Hindlimb muscle (tissue), 1 donor: ENCODE results near the gene PPP4R3A. TPM values are rescaled to one million over a fixed set of nuclear protein-coding genes. Genes with fewer than 3 reads are reported as not detected.
"Not testable (repeated sequence)": the region's sequence is repeated elsewhere in the genome, so short reads cannot be mapped to it uniquely, and the experiment has no call there.

ENCODE experiments used
- DNase-seq: peaks from one replicate; pipeline ENCODE4 v3.0.0-alpha.2; 2013
- polyA plus RNA-seq: library from polyadenylated mRNA; unstranded; fragments of 120-200 nt; gene quantifications from one replicate; pipeline ENCODE4 v1.2.1, GENCODE V29; 2013; ENCODE audit not compliant: insufficient read length

PPP4R3A gene
- polyA plus RNA-seq, 1 donor = 69.7 TPM

DNA sequence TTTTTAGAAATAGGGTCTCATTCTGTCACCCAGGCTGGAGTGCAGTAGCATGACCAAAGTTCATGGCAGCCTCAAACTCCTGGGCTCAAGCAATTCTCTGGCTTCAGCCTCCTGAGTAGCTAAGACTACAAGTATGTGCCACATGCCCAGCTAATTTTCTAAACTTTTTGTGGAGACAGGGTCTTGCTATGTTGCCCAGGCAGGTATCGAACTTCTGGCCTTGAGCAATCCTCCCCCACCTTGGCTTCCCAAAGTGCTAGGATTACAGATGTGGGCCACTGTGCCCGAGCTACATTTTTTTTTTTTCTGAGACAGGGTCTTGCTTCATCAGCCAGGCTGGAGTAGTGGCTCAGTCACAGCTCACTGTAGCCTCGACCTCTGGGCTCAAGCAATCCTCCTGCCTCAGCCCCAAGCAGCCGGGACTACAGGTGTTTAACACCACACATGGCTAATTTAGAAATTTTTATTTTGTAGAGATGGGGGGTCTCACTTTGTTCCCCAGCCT is 7.1 kb downstream of the PPP4R3A start:
- no peak for DNase-seq

DNA sequence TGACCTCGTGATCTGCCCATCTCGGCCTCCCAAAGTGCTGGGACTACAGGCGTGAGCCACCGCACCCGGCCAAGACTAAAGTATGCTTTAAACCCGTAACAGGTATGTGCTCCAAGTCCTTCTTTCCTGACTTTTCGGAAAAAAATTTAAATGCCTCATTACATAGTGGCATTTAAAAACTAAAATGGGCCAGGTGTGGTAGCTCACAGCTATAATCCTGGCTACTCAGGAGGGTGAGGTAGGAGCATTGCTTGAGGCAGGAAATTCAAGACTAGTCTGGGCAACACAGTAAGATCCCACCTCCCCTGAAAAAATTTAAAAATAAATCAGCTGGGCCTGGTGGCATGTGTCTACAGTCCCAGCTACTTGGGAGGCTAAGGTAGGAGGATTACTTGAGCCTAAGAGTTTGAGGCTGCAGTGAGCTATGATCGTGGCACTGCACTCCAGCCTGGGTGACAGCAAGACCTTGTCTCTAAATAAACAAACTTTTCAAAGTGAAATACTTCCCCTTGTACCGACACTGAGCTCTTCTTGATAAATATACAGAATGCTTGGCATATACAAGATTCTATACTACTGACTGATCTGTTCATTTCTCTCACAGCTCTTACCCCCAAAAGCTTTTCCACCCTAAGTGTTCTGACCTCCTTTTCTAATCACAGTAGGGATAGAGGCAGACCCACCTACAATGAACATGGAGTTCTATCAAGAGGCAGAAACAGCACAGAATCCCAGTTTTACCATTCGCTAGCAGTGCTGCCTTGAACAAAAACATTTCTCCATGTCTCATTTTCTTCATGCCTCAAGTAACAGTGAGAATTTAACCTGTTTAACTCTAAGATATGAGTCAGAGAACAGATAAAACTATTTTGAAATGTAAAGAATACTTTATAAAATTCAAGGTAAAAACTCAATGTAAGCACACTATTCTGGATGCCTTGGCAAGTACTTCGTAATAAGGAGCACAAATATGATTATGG is 7.9 kb downstream of the PPP4R3A start:
- no peak for DNase-seq

DNA sequence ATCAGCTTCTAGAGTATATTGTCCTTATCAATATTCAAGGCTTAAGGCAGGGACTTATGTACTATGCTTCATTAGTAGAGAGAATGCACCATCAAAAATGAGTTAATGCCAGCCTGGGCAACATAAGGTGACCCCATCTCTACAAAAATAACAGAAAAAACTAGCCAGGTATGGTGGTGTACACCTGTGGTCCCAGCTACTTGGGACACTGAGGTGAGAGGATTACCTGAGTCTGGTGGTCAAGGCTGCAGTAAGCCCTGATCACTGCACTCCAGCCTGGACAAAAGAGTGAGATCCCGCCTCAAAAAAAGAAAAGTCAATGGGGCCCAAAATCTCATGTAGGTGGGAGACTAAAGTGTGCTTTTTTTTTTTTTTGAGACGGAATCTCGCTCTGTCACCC is 8.8 kb downstream of the PPP4R3A start:
- DNase-seq = no peak

DNA sequence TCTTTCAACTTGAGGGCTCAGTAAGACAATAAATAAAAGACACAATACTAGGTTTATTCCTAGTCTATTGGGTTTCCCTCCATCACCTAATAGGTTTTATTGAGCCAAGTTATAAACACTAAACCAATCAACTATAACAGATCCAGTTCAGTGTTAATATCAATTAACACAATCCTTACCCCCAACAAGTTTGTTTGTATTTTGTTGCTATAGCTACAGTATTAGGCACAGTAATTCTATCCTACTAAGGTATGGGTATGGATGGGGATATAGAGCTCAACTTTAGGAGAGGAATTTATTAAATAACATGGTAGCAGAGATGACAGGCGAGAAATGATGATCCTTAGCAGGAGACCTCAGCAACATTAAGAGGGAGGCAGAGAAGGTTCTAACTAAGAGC is 13.3 kb downstream of the PPP4R3A start:
- DNase-seq = no peak

DNA sequence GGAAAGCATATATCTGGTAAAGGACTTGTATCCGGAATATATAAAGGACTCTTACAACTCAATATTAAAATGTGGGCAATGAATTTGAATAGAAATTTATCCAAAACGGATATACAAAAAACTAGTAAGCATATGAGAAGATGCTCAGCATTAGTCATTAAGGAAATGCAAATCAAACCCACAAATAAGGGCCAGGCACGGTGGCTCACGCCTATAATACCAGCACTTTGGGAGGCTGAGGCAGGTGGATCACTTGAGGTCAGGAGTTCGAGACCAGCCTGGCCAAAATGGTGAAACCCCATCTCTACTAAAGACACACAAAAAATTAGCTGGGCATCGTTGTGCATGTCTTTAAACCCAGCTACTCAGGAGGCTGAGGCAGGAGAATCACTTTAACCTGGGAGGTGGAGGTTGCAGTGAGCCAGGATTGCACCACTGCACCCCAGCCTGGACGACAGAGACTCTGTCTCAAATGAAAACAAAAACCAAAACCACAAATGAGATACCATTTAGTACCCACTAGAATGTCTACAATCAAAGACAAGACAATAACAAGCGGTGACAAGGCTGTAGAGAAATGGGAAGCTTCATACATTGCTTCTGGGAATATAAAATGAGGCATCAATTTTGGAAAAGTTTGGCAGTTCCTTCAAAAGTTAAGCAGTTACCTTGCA is 15.6 kb downstream of the PPP4R3A start:
- DNase-seq = not testable (repeated sequence)

DNA sequence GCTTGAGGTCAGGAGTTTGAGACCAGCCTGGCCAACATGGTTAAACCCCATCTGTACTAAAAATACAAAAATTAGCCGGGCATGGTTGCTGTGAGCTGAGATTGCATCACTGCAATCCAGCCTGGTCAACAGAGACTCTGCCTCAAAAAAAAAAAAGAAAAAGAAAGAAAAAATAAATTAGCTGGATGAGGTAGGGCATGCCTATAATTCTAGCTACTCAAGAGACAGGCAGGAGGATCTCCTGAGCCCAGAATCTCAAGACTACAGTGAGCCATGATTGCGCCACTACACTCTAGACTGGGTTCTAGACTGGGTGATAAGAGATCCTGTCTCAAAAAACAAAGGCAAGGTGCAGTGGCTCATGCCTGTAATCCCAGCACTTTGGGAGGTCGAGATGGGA is 16.9 kb downstream of the PPP4R3A start:
- no peak for DNase-seq

DNA sequence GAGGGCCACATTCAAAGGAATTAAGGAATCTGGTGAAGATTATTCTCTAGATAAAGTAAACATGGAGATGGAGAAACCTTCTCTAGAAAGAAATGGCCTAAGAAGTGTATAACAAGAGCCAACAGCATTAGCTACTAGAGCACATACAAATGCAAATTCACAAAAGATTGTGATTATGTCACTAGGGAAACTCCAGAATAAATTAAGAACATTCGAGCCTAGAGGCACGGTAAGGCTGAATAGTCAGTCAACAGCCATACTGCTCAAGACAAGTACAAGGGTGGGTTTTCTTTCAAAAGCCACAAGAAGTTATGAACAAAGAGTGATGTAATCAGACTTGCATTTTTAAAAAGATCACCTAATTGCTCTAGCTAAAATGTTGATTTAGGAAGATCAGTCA is 25.4 kb downstream of the PPP4R3A start:
- no peak for DNase-seq

DNA sequence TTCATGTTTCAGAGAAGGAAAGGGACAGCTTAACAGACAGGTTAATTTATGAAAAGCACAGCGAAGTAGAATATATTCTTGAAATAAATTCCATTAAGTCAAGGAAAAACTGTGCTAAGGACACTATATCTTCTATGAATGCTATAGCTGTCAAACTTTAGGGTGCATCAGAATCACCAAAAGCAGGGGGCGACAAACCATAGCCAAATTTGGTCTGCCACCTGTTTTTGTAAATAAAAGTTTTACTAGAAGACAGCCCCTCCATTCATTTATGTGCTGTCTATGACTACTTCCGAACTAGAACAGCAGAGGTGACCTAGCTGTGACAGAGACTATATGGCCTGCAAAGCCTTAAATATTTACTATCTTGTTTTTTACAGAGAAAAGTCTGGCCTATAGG is 25.9 kb downstream of the PPP4R3A start:
- no peak for DNase-seq

DNA sequence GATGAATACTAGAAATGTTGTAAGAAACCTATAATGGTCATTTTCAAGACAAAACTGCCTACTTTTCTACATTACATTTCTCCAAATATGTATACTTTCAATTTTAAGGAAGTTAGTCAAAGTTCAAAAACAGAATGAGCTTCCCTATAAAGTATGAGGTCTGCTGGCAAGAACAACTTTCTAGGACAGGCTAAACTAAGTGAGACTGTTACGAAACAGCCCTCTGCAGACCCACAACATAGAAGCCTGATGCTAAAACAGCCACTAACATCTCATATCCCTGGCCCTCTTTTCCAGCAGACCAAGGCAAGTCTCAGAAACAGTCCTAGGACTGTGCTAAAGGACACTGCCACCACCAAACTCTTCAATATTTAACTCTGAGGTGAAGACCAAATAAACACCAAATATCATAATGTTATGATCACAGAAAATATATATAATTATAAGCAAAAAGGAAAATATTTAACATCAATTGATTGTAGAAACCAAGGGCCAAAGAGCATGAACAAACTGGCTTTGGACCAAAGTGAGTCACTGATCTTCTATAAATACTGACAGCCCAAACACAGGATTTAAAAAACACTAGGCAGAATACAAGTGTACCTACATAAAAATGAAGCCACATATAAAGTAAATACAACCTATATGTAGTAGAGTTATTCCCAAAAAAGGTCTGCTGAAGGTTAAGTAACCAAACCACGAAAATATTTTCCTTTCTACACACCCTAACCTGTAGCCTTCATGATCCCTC is 27.7 kb downstream of the PPP4R3A start:
- no peak for DNase-seq

DNA sequence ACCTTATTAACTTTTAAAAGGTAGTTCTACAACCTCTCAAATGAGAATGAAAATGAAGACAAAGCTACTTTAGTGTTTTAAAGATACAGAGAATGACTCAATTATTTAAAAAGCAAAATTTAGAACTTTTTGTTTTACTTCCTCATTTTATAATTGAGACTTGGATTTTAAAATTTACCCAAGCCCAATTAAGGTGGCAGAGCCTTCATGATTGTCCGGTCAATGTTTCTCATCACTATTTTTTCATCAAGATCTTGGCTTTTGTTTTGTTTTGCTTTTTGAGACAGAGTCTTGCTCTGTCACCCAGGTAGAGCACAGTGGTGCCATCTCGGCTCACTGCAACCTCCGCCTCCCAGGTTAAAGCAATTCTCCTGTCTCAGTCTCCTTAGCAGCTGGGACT is 32.7 kb downstream of the PPP4R3A start:
- DNase-seq = no peak

DNA sequence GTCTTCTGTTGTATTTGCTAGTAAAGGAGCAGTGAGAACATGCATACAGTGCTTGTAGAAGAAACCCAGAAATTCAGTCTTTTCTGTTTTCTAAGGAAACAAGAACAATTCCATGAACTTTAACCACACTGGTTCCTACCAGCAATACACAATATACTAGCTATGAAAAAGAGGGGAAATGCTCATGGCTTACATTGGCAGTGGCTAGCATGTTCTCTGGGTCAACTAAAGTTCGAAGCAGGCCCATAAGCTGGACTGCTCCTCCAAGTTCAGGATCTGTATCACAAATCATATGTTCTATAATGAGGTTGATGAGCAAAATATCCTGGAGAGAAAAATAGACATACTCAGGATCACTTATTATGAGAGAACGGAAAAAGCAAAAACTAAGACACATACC is 37.1 kb downstream of the PPP4R3A start:
- DNase-seq = no peak

DNA sequence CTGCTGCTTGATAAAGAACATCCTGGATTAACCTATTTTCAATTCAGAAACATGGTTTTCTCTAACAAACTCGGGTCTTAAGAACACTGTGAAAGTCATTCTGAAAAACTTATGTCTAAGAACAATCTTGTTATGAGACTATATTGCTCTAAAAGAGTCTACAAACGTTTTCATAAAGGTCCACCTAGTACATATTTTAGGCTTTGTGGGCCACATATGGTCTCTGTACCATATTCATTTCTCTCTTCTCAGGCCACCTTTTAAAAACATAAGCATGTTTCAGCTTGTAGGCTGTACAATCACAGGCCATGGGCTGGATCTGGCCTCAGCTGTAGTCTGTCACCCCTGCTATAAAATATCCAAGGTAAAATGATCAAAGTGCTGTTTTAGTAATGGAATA is 39.9 kb downstream of the PPP4R3A start:
- no peak for DNase-seq

DNA sequence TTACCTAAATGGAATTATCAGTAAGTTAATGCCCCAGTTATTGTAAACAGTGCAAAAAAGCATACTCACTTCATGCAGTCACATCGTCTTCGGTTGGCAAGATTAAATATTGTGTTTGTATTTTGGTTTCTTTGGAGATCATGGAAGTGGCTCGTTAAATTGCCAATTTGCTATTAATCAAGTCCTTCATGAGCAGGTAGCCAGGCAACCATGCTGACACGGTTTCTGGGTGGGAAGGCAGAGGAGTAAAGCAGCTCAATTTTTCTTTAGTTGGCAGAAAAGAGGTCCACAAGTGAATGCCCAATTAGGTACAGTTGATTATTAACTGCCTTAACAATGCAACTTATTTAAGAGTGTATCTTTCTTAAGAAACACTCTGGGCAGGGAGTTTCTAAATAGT is 43.9 kb downstream of the PPP4R3A start:
- no peak for DNase-seq

DNA sequence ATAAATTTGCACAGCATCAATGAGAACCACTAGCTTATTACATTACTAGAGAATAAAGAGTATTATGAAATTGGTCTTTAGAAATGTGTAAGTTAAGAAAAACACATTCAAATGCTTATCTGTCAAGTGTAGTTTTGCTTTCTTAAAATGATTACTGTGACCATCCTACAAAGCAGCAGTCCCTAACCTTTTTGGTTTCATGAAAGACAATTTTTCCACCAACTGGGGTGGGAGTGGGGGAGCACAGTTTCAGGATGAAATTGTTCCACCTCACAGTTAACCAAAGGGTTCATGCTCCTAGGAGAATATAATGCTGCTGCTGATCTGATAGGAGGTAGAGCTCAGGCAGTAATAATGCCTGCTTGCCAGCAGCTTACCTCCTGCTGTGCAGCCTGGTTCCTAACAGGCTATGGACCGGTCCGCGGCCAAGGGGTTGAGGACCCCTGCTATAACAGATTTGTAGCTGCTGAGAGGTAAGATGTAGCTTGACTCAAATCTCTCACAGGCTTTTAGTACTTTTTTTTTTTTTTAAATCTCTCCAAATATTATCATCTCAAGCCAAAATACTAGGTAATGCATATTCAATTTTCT is 45.4 kb downstream of the PPP4R3A start:
- DNase-seq = no peak

DNA sequence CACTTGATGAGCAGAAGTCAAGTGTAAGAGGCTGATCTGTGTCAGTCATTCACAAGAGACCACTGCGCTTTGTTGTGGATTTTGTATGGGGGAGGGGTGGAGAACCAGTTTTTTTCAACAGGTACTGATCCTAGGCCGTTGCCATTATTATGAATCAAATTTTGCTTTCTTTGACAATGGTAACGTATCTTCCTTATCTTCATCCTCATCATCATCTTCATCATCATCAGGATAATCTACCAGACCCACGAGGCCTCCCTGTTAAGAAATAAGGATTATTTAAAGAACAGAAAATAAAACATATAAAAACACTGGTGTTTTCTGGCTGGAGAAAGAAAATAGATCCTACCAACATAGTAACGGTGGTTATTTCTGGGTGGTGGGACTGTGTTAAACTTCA is 51.5 kb downstream of the PPP4R3A start:
- no peak for DNase-seq

DNA sequence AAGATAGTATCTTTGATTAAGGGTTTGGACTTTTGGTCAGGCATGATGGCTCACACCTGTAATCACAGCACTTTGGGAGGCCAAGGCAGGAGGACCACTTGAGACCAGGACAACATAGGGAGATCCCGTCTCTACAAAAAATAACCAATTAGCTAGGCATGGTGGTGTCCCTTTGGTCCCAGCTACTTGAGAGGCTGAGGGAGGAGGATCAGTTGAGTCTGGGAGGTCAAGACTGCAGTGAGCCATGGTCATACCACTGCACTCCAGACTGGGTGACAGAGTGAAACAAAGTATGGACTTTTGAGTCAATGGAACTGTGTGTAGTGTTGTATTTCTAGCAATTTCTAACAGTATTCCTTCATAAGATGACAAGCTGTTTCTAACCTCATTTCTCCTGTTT is 53.8 kb downstream of the PPP4R3A start:
- DNase-seq = no peak

DNA sequence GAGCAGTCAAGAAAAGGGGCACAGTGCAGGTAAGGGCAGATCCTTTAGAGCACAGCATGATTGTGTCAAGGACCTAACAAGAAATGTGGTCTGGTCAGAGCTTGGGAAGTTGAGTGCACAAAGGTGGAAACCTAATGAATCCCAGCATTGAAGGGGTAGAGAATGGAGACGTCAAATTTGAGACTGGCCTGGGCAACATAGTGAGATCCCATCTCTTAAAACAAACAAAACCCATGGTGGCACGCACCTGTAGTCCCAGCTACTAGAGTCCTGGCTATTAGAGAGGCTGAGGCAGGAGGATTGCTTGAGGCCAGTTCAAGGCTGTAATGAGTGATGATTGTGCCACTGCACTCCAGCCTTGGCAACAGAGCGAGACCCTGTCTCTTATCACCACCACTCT is 55.5 kb downstream of the PPP4R3A start:
- DNase-seq = no peak

DNA sequence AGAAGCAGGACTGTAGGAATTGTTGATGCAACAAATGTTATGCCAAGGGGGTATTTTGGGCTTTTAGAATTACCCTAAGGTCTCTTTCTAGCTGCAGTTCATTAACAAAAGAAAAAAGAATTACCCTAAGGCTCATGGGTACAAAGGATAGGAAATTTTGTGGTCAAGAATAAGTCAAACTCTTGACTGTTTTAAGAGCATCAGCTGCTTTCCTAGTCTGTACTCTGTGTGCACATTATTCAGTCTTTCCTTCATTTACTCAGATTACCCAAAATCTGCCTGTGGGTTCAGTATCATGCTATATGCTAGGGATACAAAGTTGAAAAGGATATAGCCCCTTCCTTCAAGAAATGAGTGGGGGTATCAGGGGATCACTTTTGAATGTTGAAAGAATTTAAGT is 56.0 kb downstream of the PPP4R3A start:
- DNase-seq = no peak

DNA sequence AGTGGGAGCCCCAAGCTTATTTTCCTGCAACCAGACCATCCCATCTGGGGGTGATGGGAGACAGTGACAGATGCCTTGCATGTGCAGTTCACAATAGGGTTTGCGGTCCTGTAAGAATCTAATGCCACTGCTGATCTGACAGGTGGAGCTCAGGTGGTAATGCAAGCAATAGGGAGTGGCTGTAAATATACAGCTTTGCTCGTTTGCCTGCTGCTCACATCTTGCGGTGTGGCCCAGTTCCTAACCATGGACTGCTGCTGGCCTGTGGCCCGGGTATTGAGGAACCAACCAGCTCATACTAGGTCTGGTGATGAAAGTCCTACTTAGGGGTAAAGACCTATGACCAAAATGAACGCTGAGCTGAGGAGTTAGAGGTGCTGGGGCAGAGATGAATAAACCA is 56.4 kb downstream of the PPP4R3A start:
- no peak for DNase-seq

DNA sequence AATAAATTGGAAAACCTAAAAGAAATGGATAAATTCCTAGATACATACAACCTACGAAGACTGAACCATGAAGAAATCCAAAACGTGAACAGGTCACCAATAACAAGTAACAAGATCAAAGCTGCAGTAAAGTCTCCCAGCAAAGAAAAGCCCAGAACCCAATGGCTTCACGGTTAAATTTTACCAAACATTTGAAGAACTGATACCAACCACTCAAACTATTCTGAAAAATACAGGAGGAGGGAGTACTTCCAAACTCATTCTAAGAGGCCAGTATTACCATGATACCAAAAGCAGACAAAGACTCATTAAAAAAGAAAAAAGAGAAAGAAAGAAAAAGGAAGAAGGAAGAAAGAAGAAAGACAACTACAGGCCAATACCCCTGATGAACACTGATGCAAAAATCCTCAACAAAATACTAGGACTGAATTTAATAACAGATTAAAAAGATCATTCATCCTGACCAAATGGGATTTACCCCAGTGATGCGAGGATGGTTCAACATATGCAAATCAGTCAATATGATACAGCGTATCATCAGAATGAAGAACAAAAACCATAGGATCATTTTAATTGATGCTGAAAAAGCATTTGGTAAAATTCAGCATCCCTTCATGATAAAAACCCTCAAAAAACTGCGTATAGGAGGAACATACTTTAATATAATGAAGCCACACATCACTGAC is 65.6 kb downstream of the PPP4R3A start:
- no peak for DNase-seq

DNA sequence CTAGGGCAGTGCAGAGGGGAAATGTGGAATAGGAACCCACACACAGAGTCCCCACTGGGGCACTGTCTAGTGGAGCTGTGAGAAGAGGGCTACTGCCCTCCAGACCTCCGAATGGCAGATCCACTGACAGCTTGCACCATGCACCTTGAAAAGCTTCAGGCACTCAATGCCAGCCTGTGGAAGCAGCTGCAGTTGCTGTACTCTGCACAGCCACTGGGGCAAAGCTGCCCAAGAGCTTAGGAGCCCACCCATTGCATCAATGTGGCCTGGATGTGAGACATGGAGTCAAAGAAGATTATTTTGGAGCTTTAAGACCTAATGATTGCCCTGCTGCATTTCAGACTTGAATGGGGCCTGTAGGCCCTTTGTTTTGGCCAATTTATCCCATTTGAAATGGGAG is 70.8 kb downstream of the PPP4R3A start:
- no peak for DNase-seq

DNA sequence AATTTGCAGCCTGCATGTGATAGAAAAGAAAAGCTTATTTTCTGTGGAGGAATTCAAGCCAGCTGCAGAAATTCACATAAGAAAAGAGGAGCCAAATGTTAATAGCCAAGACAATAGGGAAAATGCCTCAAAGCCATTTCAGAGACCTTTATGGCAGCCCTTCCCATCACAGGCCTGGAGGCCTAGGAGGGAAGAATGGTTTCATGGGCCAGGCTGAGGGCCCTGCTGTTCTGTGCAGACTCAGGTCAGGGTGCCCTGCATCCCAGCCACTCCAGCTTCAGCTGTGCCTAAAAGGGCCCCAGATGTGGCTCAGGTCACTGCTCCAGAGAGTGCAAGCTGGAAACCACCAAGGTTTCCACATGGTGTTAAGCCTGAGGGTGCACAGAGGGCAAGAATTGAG is 71.3 kb downstream of the PPP4R3A start:
- DNase-seq = no peak
